ENCODE results near the gene PHC2.
"Not testable (repeated sequence)": the region's sequence is repeated elsewhere in the genome, so short reads cannot be mapped to it uniquely, and the experiment has no call there.

PHC2 gene

GRCh38 chr1:33322870-33323585, 107.9 kb downstream of the PHC2 start:
- no peak for DNase-seq (ENCODE audit: low read depth, low spot score)
- H3K27ac ChIP-seq: no peak overlapping the region

- DNase-seq (ENCODE audit: low read depth, low spot score): no peak
Observed at GRCh38 chr1:33322109-33322508, 108.8 kb downstream of the PHC2 start.

DNA sequence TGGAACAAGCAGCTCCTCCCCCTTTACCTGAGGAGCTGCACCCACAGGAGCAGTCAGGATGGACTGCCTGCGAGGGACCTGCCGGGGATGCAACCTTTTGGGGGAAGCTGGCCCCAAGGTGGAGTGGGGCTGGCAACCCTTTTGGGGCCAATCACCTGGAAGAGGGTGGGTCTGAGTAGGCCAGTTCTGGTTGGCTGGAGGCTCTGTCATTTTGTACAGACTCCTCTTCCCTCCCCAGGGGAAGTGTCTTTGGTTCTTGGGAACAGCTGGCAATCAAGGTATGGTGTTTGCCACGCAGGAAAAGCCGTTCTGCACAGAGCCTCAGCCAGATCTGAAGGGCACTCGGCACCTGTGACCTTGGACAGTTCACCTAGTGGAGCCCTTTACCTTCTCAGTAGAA, 109.7 kb downstream of the PHC2 start:
- H3K27ac ChIP-seq: no peak overlapping the region
- no peak for DNase-seq (ENCODE audit: low read depth, low spot score)

More at GRCh38 chr1:33322109-33322508, 108.8 kb downstream of the PHC2 start:
- no peak overlapping the region for H3K27ac ChIP-seq

GRCh38 chr1:33320619-33321165, 110.2 kb downstream of the PHC2 start, which contains the start of gene A3GALT2:
A3GALT2 (minus strand) TSS chr1:33321098; CDS start chr1:33321098, 0 bp downstream.
- DNase-seq (ENCODE audit: low read depth, low spot score): no peak
- no peak within 1 kb of the TSS for H3K27ac ChIP-seq

DNA sequence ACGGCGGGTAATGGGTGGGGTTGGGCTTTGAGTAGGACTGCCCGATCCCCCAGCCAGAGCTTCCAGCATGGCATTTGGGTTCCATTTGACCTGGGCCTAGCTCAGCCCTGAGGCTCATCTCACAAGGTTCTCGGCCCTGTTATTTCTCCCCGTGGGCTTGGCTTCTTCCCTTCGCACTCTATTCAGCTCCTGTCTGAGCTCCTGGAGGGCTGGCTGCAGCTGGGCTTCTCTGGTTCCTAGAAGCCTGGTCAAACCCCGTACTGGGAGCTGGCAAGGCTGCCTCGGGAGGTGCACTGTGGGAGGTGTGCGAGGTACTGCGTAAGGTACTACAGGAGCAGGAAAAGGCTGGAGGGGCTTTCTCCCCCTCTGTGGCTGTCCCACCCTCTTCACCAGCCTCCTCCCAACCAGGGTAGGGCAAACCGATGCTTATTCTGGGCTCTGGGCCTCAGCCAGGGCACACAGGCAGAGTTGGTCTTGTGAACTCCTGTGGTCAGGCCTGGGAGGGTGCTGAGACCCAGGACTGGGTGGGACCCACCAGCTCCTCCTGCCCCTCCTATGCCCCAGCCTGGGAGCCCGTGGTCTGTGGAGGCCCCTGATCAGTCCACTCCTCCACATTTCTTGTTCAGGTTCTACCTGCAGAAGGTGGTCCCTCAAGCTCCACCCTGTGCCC, 110.8 kb downstream of the PHC2 start:
- no peak for DNase-seq (ENCODE audit: low read depth, low spot score)
- no peak overlapping the region for H3K27ac ChIP-seq

- no peak for DNase-seq (ENCODE audit: low read depth, low spot score)
- H3K27ac ChIP-seq: no peak overlapping the region
Observed at GRCh38 chr1:33319186-33319948, 111.5 kb downstream of the PHC2 start.

DNA sequence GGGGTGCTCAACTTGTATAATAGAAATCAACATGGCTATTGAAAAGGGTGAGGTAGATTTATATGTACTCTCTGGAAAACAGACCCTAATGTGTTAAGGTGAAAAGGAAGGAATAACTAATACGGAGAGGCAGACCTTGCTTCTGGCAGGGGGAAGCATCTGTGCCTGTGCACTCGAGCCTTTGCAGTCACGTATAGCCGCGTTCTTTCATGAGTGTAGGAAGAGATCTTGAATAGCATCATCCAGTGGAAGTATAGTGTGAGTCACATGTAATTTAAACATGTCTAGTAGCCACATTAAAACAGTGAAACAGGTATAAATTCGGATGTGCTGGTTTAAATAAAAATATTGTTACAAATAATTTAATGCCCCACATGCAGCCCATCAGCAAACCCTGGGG, 112.9 kb downstream of the PHC2 start:
- no peak overlapping the region for H3K27ac ChIP-seq
- DNase-seq (ENCODE audit: low read depth, low spot score): no peak

DNA sequence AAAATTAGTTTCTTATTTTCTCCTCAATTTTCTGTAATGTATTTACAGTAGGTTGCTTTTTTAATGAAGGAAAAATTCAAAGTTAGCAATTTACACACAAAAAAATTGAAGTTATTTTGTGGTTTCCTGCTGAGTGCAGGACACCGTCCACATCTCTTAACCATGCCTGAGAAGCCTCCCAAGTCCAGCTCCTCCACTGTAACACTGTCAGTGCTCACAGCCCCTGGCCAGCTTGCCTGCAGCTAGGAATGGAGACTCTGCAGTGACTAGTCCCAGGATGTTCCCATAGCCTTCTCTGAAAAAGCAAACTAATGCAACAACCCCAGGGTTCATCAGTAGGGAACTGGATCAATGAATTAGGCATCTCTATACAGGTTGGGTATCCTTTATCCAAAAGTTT, 113.5 kb downstream of the PHC2 start:
- no peak overlapping the region for H3K27ac ChIP-seq
- no peak for DNase-seq (ENCODE audit: low read depth, low spot score)

DNA sequence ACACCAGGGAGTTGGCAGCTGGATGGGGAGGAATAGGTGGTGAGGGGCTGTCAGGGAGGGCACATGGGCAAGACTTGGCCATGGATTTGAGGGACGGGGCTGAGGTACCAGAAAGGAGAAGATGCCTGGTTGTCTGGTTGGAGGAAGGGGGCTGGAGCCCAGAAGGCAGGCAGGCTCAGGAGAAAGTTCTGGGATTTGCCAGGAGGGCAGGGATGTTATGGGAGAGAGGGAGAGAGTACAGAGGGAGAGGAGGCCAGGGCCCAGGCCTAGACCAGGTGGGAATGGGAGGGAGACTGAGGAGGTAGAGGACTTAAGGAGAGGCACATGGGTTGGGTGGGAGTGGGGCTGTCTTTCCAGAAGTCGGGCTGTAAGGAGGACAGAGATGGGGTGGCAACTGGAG, 114.3 kb downstream of the PHC2 start:
- no peak for DNase-seq (ENCODE audit: low read depth, low spot score)
- H3K27ac ChIP-seq: no peak overlapping the region

GRCh38 chr1:33314416-33314815, 116.5 kb downstream of the PHC2 start:
- no peak overlapping the region for H3K27ac ChIP-seq
- no peak for DNase-seq (ENCODE audit: low read depth, low spot score)

DNA sequence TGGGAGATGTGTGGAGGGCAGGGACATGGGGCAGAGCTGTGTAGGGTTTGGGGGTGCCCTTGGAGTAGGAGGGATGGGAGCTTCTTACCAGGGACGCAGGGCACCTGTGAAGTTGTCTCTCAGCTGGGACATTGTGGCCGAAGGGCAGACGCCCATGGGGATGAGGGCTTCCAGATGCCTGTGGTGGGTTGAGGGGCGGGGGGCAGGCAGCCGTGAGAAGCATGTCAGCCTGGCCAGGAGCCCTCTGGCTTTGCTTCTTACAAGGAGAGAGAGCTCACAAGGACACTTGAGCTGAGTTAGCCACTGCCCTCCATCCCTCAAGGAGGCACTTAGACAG, 118.5 kb downstream of the PHC2 start:
- no peak for DNase-seq (ENCODE audit: low read depth, low spot score)
- no peak overlapping the region for H3K27ac ChIP-seq

- H3K27ac ChIP-seq: no peak overlapping the region
- no peak for DNase-seq (ENCODE audit: low read depth, low spot score)
Observed at GRCh38 chr1:33311706-33312412, 119.0 kb downstream of the PHC2 start.

- no peak for DNase-seq (ENCODE audit: low read depth, low spot score)
- H3K27ac ChIP-seq: no peak overlapping the region
Observed at GRCh38 chr1:33310702-33311101, 120.2 kb downstream of the PHC2 start.

- not testable (repeated sequence) for DNase-seq (ENCODE audit: low read depth, low spot score); H3K27ac ChIP-seq
Observed at GRCh38 chr1:33309351-33309750, 121.5 kb downstream of the PHC2 start.

DNA sequence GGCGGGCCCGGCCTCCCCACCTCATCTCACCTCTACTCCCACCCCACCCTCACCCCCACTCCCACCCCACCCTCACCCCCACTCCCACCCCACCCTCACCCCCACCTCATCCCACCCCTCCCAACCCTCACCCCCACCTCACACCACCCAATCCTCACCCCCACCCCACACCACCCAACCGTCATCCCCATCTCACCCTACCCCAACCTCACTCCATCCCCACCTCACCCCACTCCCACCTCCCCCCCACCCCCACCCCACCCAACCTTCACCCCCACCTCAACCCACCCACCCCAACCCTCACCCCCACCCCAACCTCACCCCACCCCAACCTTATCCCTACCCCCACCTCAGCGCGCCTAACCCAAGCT, 123.4 kb downstream of the PHC2 start:
- no peak for DNase-seq (ENCODE audit: low read depth, low spot score)
- H3K27ac ChIP-seq: no peak overlapping the region

GRCh38 chr1:33306653-33307493, 124.0 kb downstream of the PHC2 start:
- no peak for DNase-seq (ENCODE audit: low read depth, low spot score)
- H3K27ac ChIP-seq: no peak overlapping the region

GRCh38 chr1:33305816-33306652, 124.9 kb downstream of the PHC2 start:
- DNase-seq (ENCODE audit: low read depth, low spot score): no peak
- no peak overlapping the region for H3K27ac ChIP-seq

DNA sequence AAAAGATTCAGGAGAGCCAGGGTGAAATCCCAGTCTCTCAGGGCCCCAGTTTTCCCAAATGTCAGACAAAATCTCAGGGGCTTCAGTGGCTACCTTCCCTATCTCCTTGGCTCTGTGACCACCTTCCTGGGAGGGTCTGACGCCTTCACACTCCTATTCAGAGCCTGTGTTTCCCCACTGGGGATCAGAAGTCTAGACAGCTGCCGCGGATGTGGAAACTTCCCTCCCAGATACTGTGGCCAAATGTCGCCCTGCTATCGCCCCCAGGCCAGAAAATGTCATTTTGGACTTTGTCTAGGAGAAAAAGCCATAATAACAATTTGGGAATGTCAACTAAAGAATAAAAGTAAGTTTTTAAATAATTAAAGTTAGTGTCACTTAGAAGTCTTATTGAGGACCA, 125.9 kb downstream of the PHC2 start:
- H3K27ac ChIP-seq: no peak overlapping the region
- no peak for DNase-seq (ENCODE audit: low read depth, low spot score)

DNA sequence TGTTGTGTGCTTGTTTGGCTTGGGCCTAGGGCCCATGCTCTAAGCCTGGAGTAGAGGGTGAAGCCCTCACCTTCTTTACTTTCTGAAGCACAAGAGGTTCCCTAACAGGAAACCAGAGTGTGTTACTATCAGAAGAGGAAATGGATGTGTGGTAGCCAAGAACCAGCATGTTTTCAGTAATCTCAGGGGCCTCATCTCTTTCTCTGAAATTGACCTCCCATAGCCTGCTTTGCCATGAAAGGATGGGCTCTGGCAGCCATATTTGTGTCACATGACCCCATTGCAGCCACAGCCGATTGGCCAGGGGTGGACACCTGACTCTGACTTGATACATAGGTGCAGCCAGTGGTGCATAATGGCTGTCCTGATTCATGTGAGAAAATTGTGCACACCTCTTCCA, 128.6 kb downstream of the PHC2 start:
- no peak overlapping the region for H3K27ac ChIP-seq
- DNase-seq (ENCODE audit: low read depth, low spot score): no peak
